ENCODE data around the gene HSDL1.
"Not testable (repeated sequence)": the region's sequence is repeated elsewhere in the genome, so short reads cannot be mapped to it uniquely, and the experiment has no call there.

The HSDL1 gene

DNA sequence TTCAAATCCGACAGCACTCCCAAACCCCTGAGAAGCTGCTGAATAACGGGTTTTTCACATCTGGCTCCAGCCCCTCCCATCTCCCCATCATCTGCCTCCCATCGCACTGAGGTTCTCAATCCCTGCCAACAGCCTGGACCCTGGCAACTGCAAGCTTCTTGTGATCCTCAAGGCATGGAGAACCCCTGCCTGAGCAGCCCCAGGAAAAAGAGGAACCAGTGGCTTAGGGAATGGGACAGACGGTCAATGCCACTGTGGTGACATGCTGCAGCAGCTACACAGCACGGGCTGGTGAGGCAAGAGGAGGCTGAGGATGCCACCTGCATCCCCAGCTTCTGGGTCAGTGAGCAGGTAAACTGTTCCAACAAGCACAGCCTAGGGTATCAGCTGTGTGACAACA lies 25.0 kb downstream of the HSDL1 start:
- H3K36me3 ChIP-seq: peaks cover 17 to 36% (median 29%) of the 10 kb centered on the region in 11 experiments; a peak in 21 of 22 replicates
- no peak overlapping the region; a peak in 1 of 22 replicates for H3K4me2 ChIP-seq
- H3K27me3 ChIP-seq: no peaks in the 10 kb centered on the region
- H3K9me3 ChIP-seq (replicated peaks in 1 of 11): no peaks in the 10 kb centered on the region
- peaks cover 0 to 10% (median 5%) of the 10 kb centered on the region in 11 experiments; a peak in 11 of 22 replicates for H4K20me1 ChIP-seq
- H3K4me3 ChIP-seq: no peak overlapping the region
- H3K9ac ChIP-seq: no peak overlapping the region; a peak in 1 of 22 replicates
- no peak overlapping the region for H3K27ac ChIP-seq
- TF ChIP-seq Cebpa-rat (IDR thresholded peaks at IDR 0.05): no peak
- H3K4me1 ChIP-seq: peaks cover 14 to 19% (median 18%) of the 10 kb centered on the region in 10 experiments

- no peak for TF ChIP-seq Cebpa-rat (IDR thresholded peaks at IDR 0.05)
- Histone ChIP-seq H3K27ac (no peak overlapping the region), H4K20me1 (peaks cover 0 to 16% (median 9%) of the 10 kb centered on the region in 11 experiments; a peak in 13 of 22 replicates), H3K27me3 (no peaks in the 10 kb centered on the region), H3K4me1 (peaks cover 20 to 26% (median 25%) of the 10 kb centered on the region in 10 experiments), H3K9ac (no peak overlapping the region; a peak in 1 of 22 replicates), H3K4me2 (no peak overlapping the region), H3K9me3 (replicated peaks in 1 of 11) (no peaks in the 10 kb centered on the region), H3K4me3 (no peak overlapping the region), H3K36me3 (peaks cover 16 to 34% (median 26%) of the 10 kb centered on the region in 11 experiments; a peak in 21 of 22 replicates)
These were observed 25.6 kb downstream of the HSDL1 start for GRCh38 chr16:84119368-84119767.

- Histone ChIP-seq H3K4me2 (peak overlapping the region in 10 of 11 experiments; percentile 85 to 96 (median 94); a peak in 13 of 22 replicates), H3K4me1 (peaks cover 25 to 36% (median 29%) of the 10 kb centered on the region in 10 experiments), H3K9ac (peak overlapping the region in 4 of 11 experiments; percentile 95 to 96 (median 95); a peak in 4 of 22 replicates), H4K20me1 (peaks cover 4 to 26% (median 20%) of the 10 kb centered on the region in 11 experiments; a peak in 15 of 22 replicates), H3K36me3 (peaks cover 11 to 26% (median 16%) of the 10 kb centered on the region in 11 experiments; a peak in 20 of 22 replicates)
- H3K9me3 ChIP-seq (replicated peaks in 1 of 11); H3K4me3 ChIP-seq; H3K27ac ChIP-seq; H3K27me3 ChIP-seq: not testable (repeated sequence)
These were observed 26.7 kb downstream of the HSDL1 start for GRCh38 chr16:84118315-84118714.

DNA sequence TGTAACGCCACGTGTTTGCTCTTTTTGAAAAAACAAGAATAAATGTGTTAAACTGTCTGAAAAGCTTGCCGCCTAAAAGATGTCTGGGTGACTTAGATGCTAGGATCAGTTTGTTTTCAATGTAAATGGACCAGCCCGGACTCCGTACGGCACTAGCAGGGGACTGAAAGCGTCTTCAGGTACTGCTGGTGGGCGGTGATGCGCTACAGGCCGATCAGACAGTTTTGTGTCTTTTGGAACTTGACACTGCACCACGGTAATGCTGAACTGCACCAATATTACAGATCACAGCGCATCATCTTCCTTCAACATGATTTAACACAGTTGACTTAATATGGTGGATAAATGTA lies 27.5 kb downstream of the HSDL1 start:
- Histone ChIP-seq H3K4me3 (peak overlapping the region; percentile 85 to 99 (median 89)), H4K20me1 (peaks cover 5 to 34% (median 28%) of the 10 kb centered on the region in 11 experiments; a peak in 18 of 22 replicates), H3K9me3 (replicated peaks in 1 of 11) (no peaks in the 10 kb centered on the region), H3K27ac (peak overlapping the region; percentile 84 to 96 (median 92); a peak in 21 of 22 replicates), H3K27me3 (no peaks in the 10 kb centered on the region), H3K36me3 (peaks cover 3 to 17% (median 8%) of the 10 kb centered on the region in 11 experiments; a peak in 20 of 22 replicates), H3K9ac (peak overlapping the region; percentile 92 to 98 (median 95)), H3K4me2 (peak overlapping the region; percentile 85 to 97 (median 95)), H3K4me1 (peaks cover 25 to 36% (median 29%) of the 10 kb centered on the region in 10 experiments)
- no peak for TF ChIP-seq Cebpa-rat (IDR thresholded peaks at IDR 0.05)

GRCh38 chr16:84116720-84117493 lies 28.1 kb downstream of the HSDL1 start, which contains the start of gene MBTPS1:
MBTPS1 (minus strand) TSS chr16:84116942; CDS start chr16:84101783, 15,159 bp downstream.
- Histone ChIP-seq H3K4me1 (peaks cover 26 to 36% (median 31%) of the 10 kb centered on the region in 10 experiments), H3K36me3 (peaks cover 0 to 12% (median 3%) of the 10 kb centered on the region in 11 experiments; a peak in 10 of 22 replicates), H3K9ac (peak within 1 kb of the TSS; percentile 92 to 98 (median 95)), H3K9me3 (replicated peaks in 1 of 11) (no peaks in the 10 kb centered on the region), H4K20me1 (peaks cover 10 to 40% (median 34%) of the 10 kb centered on the region in 11 experiments; a peak in 20 of 22 replicates), H3K27me3 (no peaks in the 10 kb centered on the region), H3K27ac (peak within 1 kb of the TSS; percentile 84 to 96 (median 92)), H3K4me3 (peak within 1 kb of the TSS; percentile 85 to 99 (median 89)), H3K4me2 (peak within 1 kb of the TSS; percentile 85 to 97 (median 95))
- no peak for TF ChIP-seq Cebpa-rat (IDR thresholded peaks at IDR 0.05)

GRCh38 chr16:84115919-84116719 lies 28.9 kb downstream of the HSDL1 start:
- peak overlapping the region; percentile 84 to 96 (median 92) for H3K27ac ChIP-seq
- H4K20me1 ChIP-seq: peaks cover 18 to 48% (median 42%) of the 10 kb centered on the region in 11 experiments; a peak in 20 of 22 replicates
- H3K4me2 ChIP-seq: peak overlapping the region; percentile 77 to 96 (median 90)
- peak overlapping the region; percentile 85 to 99 (median 89) for H3K4me3 ChIP-seq
- H3K36me3 ChIP-seq: peaks cover 0 to 4% (median 3%) of the 10 kb centered on the region in 11 experiments; a peak in 10 of 22 replicates
- TF ChIP-seq Cebpa-rat (IDR thresholded peaks at IDR 0.05): no peak
- no peaks in the 10 kb centered on the region for H3K9me3 ChIP-seq (replicated peaks in 1 of 11)
- peaks cover 28 to 42% (median 34%) of the 10 kb centered on the region in 10 experiments for H3K4me1 ChIP-seq
- H3K9ac ChIP-seq: peak overlapping the region; percentile 92 to 98 (median 95)
- H3K27me3 ChIP-seq: no peaks in the 10 kb centered on the region

DNA sequence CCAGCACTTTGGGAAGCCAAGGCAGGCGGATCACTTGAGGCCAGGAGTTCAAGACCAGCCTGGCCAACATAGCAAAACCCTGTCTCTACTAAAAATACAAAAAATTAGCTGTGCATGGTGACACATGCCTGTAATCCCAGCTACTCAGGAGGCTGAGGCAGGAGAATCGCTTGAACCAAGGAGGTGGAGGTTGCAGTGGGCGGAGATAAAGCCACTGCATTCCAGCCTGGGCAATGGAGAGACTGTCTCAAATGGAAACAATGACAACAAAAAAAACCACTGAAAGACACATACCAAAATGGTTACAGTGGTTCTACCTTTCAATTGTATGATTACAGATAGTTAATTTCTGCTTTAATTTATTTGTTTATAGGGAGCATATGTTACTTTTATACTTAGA lies 33.0 kb downstream of the HSDL1 start:
- Histone ChIP-seq H4K20me1 (peaks cover 60 to 89% (median 84%) of the 10 kb centered on the region in 11 experiments), H3K36me3 (peaks cover 17 to 46% (median 34%) of the 10 kb centered on the region in 11 experiments; a peak in 21 of 22 replicates), H3K4me1 (peaks cover 23 to 43% (median 30%) of the 10 kb centered on the region in 10 experiments), H3K4me2 (peak overlapping the region in 2 of 11 experiments; percentile 15 to 19; a peak in 3 of 22 replicates), H3K9ac (peak overlapping the region in 1 of 11 experiments; percentile 29; a peak in 1 of 22 replicates)
- H3K27me3 ChIP-seq; H3K27ac ChIP-seq; H3K9me3 ChIP-seq (replicated peaks in 1 of 11); H3K4me3 ChIP-seq: not testable (repeated sequence)

DNA sequence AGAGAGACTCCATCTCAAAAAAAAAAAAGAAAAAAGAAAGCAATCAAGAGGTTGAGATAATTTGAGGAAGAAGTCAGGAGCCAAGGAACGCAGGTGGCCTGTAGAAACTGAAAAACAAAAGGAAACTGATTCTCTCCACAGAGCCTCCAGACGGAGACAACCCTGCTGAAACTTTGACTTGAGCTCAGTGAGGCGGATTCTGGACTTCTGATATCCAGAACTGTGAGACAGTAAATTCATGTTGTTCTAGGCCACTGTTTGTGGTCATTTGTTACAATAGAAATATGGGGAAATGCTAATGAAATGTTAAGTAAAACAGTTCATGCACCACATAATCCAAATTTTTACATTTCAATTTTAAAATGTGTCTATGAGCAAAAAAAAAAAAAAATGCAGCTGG lies 33.5 kb downstream of the HSDL1 start:
- no peaks in the 10 kb centered on the region for H3K9me3 ChIP-seq (replicated peaks in 1 of 11)
- H3K36me3 ChIP-seq: peaks cover 17 to 48% (median 34%) of the 10 kb centered on the region in 11 experiments; a peak in 21 of 22 replicates
- peaks cover 23 to 47% (median 34%) of the 10 kb centered on the region in 10 experiments for H3K4me1 ChIP-seq
- H3K9ac ChIP-seq: peak overlapping the region in 1 of 11 experiments; percentile 29; a peak in 1 of 22 replicates
- peaks cover 64 to 94% (median 88%) of the 10 kb centered on the region in 11 experiments for H4K20me1 ChIP-seq
- no peak overlapping the region for H3K4me3 ChIP-seq
- H3K27ac ChIP-seq: no peak overlapping the region
- H3K4me2 ChIP-seq: peak overlapping the region in 3 of 11 experiments; percentile 11 to 19 (median 15); a peak in 3 of 22 replicates
- TF ChIP-seq Cebpa-rat (IDR thresholded peaks at IDR 0.05): no peak
- H3K27me3 ChIP-seq: no peaks in the 10 kb centered on the region
